Smooth muscle cell (in vitro differentiated cells): ENCODE results near the gene KRTAP13-1. TPM values are rescaled to one million over a fixed set of nuclear protein-coding genes. Genes with fewer than 3 reads are reported as not detected.

ENCODE experiments used
- DNase-seq: peaks from one replicate; lab custom pipeline; 2025; ENCODE audit not compliant: unreplicated experiment; lab: John Stamatoyannopoulos, UW
- H2AFZ ChIP-seq: fragments of 200-600 bp; sonication (generic); 2 replicates; pipeline ENCODE4 v1.6.0; 2016; ENCODE audit warnings: antibody characterized with exemption, low read depth, mild to moderate bottlenecking
- H3F3A ChIP-seq: fragments of 200-600 bp; sonication (generic); 2 replicates; pipeline ENCODE4 v1.6.0; 2017; ENCODE audit warnings: antibody characterized with exemption, low read depth
- H3K27ac ChIP-seq: fragments of 200-600 bp; sonication (generic); 2 replicates; pipeline ENCODE4 v1.5.1; 2016; ENCODE audit warnings: low read depth, mild to moderate bottlenecking
- H3K27me3 ChIP-seq: fragments of 200-600 bp; sonication (generic); 2 replicates; pipeline ENCODE4 v1.6.1; 2016; ENCODE audit warnings: low read depth, mild to moderate bottlenecking
- H3K36me3 ChIP-seq: fragments of 200-600 bp; sonication (generic); 2 replicates; pipeline ENCODE4 v1.5.1; 2016; ENCODE audit warnings: low read depth
- H3K4me1 ChIP-seq: fragments of 200-600 bp; sonication (generic); 2 replicates; pipeline ENCODE4 v1.5.1; 2016; ENCODE audit warnings: low read depth
- H3K4me2 ChIP-seq: fragments of 200-600 bp; sonication (generic); 2 replicates; pipeline ENCODE4 v1.6.0; 2016; ENCODE audit warnings: mild to moderate bottlenecking
- H3K4me3 ChIP-seq: fragments of 200-600 bp; sonication (generic); 2 replicates; pipeline ENCODE4 v1.5.1; 2016; ENCODE audit warnings: mild to moderate bottlenecking
- H3K79me2 ChIP-seq: fragments of 200-600 bp; sonication (generic); 2 replicates; pipeline ENCODE4 v1.6.0; 2016; ENCODE audit warnings: low read depth, mild to moderate bottlenecking
- H3K9ac ChIP-seq: fragments of 200-600 bp; sonication (generic); 2 replicates; pipeline ENCODE4 v1.6.0; 2016; ENCODE audit warnings: low read depth
- H3K9me3 ChIP-seq: fragments of 200-600 bp; sonication (generic); replicated peaks from 2 replicates; pipeline ENCODE4 v1.5.1; 2016; ENCODE audit warnings: low read depth
- H4K20me1 ChIP-seq: fragments of 200-600 bp; sonication (generic); 2 replicates; pipeline ENCODE4 v1.6.0; 2016; ENCODE audit warnings: low read depth
- CTCF ChIP-seq: fragments of 200-600 bp; sonication (generic); IDR thresholded peaks from 2 replicates; pipeline ENCODE4 v1.5.1; 2017; ENCODE audit warnings: borderline replicate concordance, mild to moderate bottlenecking, antibody characterized with exemption; ENCODE audit not compliant: insufficient read depth, poor library complexity, severe bottlenecking
- WGBS: methylation state at CpG from one replicate; pipeline ENCODE4 v1.1.7; 2016; ENCODE audit warnings: low lambda C conversion rate; 5-methylcytosine and 5-hydroxymethylcytosine counted together
- polyA plus RNA-seq: library from polyadenylated mRNA; unstranded; fragments of >200 nt; fragmentation: Nextera tagmentation; extraction: Ambion mirVana; gene quantifications from 2 replicates; pipeline ENCODE4 v1.2.1, GENCODE V29; 2016
- total RNA-seq: library from RNA; depleted of rRNA; stranded (reverse); fragments of >200 nt; gene quantifications from 2 replicates; pipeline ENCODE4 v1.2.3, GENCODE V29; 2014

Gene KRTAP13-1
- total and polyA plus RNA-seq, 2 experiments from 2014 or later = not detected

GRCh38 chr21:30382201-30382600, 13.6 kb upstream of the KRTAP13-1 start:
- WGBS = 79% methylated on average over 1 of the region's 1 CpG
- H2AFZ ChIP-seq = no peak overlapping the region

GRCh38 chr21:30391492-30392025, 4.3 kb upstream of the KRTAP13-1 start:
- DNase-seq = no peak
- no peak for TF ChIP-seq CTCF
- Histone ChIP-seq H3K4me2 (no peak overlapping the region), H3K27me3 (no peaks in the 10 kb centered on the region), H3K27ac (no peak overlapping the region), H3K4me1 (no peaks in the 10 kb centered on the region), H2AFZ (no peak overlapping the region), H3K36me3 (no peaks in the 10 kb centered on the region), H3K79me2 (no peaks in the 10 kb centered on the region), H3F3A (no peaks in the 10 kb centered on the region), H4K20me1 (no peaks in the 10 kb centered on the region), H3K9me3 (no peaks in the 10 kb centered on the region), H3K9ac (no peak overlapping the region), H3K4me3 (no peak overlapping the region)
- WGBS = 81% methylated on average over 2 of the region's 2 CpGs

More at GRCh38 chr21:30382201-30382600, 13.6 kb upstream of the KRTAP13-1 start:
- TF ChIP-seq CTCF = no peak
- H3K36me3 ChIP-seq = no peaks in the 10 kb centered on the region
- H3K27ac ChIP-seq = no peak overlapping the region
- no peak for DNase-seq
- H3K9ac ChIP-seq = no peak overlapping the region
- no peaks in the 10 kb centered on the region for H3F3A ChIP-seq
- no peaks in the 10 kb centered on the region for H3K79me2 ChIP-seq
- H4K20me1 ChIP-seq = no peaks in the 10 kb centered on the region
- H3K4me3 ChIP-seq = no peak overlapping the region
- no peaks in the 10 kb centered on the region for H3K4me1 ChIP-seq
- H3K4me2 ChIP-seq = no peak overlapping the region
- no peaks in the 10 kb centered on the region for H3K27me3 ChIP-seq
- no peaks in the 10 kb centered on the region for H3K9me3 ChIP-seq

- H2AFZ ChIP-seq = peak overlapping the region; percentile 84
- no peak for DNase-seq
Measured at GRCh38 chr21:30408782-30409494, 13.1 kb downstream of the KRTAP13-1 start.

More at GRCh38 chr21:30408782-30409494, 13.1 kb downstream of the KRTAP13-1 start:
- Histone ChIP-seq H3K4me2 (peak overlapping the region; percentile 80), H3K9me3 (no peaks in the 10 kb centered on the region), H3K9ac (no peak overlapping the region), H3K4me1 (no peaks in the 10 kb centered on the region), H4K20me1 (no peaks in the 10 kb centered on the region), H3F3A (no peaks in the 10 kb centered on the region), H3K36me3 (no peaks in the 10 kb centered on the region), H3K79me2 (no peaks in the 10 kb centered on the region), H3K4me3 (peak overlapping the region; percentile 13), H3K27ac (no peak overlapping the region), H3K27me3 (no peaks in the 10 kb centered on the region)
- 17% methylated on average over 14 of the region's 14 CpGs for WGBS
- TF ChIP-seq CTCF = peak; percentile 38
